DMS114 treated with DMSO at 0.1 percent for 48 hours (cell line): ENCODE measurements around the gene CNGB1.
"Not testable (repeated sequence)": the region's sequence is repeated elsewhere in the genome, so short reads cannot be mapped to it uniquely, and the experiment has no call there.

ENCODE experiments used
- DNase-seq: peaks from one replicate; lab custom pipeline; 2025; ENCODE audit not compliant: unreplicated experiment; lab: John Stamatoyannopoulos, UW

The CNGB1 gene

DNA sequence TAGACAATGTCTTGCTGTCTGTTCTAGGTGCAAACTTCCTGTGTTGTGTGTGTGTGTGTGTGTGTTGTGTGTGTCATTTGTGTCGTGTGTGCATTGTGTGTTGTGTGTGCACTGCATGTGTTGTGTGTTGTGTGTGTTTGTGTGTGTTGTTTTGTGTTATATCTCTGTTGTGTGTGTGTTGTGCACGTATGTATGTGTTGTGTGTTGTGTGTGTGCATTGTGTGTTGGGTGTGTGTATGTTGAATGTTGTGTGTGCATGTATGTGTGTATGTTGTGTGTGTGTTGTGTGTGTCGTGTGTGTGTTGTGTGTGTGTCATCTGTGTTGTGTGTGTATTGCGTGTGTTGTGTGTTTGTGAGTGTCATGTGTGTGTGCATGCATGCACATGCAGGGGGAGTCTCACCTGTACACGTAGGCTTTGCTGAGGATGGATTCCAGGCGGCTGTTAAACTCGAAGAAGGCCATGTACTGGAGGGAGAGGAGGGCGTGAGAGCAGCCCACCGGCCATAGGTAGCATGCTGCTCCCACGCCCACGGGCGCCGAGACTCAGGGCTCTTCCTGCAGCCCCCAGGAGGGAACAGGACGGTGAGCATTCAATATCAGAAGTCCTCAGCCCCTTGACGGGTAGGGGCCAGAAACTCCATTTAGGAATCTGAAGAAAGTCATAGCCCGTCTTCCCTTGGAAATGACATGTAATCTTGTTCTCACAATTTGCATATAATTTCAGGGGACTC is 58.2 kb downstream of the CNGB1 start:
- DNase-seq, result no peak

DNA sequence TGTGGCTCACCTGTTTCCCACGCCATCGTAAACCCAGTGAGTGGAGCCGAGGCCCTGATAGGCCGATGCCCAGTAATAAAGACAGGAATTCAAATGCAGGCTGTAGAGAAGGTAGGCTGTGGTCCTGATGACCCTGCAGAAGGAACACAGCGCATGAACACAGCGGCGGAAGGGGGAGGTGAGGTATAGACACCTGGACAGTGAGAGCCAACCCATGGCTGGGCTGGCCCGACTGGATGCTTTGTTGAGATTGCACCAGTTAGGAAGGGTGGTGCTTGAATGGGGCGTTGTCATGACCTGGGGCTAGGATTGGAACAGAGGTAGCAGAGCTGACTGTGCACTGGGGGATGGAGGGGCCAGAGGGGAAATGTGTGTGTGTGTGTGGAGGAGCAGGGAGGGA is 59.2 kb downstream of the CNGB1 start:
- DNase-seq, result no peak

DNA sequence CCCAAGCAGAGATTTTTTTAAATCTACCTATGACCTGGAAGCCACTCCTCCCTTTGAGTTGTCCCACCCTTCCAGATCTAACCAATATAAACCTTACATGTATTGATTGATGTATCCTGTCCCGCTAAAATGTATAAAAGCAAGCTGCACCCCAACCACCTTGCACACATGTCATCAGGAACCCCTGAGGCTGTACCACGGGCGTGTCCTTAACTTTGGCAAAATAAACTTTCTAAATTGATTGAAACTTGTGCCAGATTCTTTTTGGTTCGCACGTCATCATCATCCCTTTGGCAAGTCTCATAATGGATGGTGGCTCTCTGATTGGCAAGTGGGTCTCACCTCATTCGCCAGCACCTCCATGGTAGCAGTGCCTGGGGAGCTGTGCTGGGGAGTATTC is 60.2 kb downstream of the CNGB1 start:
- DNase-seq, result no peak

DNA sequence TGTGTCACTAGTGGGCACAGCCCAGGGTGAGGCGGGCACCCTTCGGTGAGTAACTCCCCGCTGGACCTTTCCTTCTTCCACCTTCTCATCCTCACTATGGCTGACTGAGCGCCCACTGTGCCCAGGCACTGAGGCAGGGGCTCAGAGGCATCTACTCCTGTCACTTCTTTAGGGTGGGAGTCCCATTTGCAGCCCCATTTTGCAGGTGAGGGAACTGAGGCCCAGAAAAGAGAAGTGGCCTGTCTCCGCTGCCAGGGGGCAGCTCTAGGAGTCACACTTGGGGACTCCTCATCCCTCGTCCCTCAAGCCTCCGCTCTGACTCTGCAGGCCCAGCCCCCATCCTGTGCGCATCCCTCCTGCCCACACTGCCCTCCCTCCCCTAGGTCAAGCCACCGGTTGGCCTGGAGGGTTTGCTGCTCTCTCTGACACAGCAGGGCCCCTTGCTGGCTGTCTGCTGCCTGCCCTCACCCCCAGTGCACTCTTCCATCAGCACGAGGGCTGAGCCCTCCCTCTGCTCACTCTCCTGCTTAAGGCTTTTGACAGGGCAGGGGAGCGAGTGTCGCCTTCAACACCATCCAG is 62.4 kb downstream of the CNGB1 start:
- no peak for DNase-seq

DNA sequence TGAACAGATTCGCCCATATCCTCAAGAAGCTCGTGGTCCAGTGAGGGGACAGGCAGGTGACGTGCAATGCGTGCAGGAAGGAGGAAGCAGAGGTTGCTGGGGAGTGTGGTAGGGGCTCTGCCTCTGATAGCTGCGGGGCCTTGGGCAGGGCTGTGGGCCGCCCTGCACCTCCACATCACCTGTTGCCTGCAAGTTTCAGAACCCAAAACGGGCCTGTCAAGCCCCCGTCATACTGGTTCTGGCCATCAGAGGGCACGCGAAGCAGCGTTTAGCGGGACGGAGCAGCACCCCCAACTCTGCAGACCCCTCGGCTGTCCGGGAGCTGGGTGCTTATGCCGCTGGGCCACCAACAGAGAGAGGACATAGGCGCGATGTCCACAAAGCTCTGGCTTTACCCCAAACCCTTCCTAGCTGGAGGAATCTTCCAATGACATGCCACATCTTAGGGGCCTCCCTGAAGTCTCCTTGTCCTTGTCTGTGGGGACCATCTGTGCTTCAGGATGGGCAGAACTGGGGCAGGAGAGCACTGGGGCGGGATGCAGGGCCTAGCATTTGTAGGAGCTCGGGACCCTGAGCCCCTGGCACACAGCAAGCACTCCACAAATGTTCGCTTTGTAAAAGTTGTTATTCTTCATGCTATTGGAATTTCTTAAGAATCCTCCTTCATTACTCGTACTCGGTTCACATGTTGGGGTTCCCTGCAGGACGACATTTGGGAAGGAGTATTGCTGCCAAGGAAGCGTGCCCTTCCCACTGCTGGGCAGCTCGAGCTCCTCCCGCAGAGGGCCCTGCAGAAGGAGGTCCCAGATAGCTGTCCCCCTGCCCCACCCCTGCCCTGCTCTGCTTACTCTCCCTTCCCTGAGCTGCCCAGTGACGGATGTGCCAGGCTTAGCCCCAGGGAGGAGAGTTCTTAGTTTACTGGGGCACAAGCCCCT is 64.3 kb downstream of the CNGB1 start:
- no peak for DNase-seq

DNA sequence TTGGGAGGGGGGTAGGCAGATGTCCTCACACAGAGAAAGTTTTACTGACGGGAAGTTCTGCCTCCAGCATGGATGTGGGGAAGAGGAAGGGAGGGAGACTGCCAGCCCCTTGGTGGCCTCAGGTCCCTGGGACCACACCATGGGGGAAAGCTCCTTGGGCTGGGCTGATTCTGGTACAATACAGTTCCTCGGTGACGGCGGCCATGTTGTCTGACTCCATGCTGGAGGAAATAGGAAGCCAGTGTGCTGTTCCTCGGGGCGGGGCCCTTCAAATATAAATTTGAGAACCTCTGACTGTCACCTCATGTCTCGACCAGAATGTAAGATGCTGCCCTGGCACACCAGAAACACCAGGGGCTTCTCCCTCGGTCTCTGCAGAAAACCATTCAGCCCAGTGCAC is 66.8 kb downstream of the CNGB1 start:
- no peak for DNase-seq

DNA sequence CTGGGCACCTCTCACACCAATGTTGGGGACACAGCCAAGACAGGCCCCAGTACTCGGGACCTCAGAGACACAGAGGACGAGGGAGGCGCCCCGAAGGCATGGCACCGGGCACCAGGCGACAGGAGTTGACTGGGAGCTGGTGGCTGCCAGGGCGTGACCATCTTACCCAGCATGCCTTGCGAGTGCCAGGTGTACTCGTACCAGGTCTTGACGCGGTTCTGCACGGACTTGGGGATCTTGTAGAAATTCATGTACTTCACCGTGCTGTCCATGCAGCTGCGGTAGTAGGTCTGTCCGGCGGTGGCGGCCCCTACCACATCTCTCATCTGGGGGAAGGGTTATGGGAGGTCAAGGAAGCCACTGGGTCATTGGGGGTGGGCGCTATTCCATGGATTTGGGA is 67.3 kb downstream of the CNGB1 start:
- no peak for DNase-seq

DNA sequence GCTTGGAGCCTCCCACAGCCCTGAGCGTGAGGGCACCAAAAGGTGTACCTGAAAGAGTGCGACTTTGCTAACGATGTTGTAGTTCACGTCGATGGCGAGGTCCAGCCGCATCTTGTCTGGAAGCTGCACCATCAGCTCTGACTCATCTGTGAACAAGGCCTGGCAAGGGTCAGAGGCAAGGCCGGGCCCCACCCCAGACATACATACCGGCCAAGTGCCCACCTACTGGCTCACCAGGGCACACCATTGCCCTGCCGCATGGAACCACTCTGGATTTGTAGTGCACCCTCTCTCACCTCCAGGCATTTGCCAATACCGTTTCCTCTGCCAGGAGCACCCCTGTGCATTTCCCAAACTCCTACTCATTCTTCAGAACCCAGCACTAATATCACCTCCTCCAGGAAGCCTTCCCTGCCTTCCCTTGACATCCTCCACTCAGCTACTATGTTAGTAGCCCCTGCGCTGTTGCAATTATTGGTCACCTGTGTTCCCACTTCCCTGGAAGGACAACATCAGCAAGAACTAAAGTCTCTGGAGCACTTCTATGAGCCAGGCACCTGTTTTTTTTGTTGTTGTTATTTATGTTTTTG is 69.4 kb downstream of the CNGB1 start:
- DNase-seq, result no peak

DNA sequence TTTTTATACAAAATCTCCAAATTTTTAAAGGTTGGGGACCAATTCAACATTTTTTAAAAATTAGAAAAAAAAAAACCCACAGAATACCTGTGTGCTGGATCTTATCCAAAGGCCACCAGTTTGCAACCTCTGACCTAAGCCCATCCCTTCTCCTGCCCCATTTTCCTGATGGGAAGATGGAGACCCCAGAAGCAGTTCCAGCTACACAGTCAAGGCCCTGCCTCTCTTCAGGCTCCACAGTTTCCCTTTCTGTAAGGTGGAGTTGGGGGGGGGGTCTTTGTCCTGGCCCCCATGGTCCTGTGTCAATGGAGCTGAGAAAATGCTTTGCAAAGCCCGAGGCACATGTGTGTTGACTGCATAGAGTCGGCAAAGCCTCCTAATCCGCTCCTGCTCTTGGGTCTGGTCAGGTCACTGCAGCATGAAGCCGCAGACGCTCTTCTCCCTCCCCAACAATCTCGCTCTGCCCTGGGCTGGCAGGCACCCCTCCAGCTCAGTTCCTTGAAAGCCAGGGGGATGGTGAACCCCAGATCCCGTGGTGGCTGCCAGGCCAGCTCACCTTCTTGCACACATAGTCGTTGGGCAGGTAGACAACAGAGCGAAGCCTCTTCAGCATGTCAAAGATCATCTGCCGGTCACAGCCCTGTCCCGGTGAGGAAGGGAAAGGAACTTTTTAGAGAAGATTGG is 70.0 kb downstream of the CNGB1 start:
- no peak for DNase-seq

DNA sequence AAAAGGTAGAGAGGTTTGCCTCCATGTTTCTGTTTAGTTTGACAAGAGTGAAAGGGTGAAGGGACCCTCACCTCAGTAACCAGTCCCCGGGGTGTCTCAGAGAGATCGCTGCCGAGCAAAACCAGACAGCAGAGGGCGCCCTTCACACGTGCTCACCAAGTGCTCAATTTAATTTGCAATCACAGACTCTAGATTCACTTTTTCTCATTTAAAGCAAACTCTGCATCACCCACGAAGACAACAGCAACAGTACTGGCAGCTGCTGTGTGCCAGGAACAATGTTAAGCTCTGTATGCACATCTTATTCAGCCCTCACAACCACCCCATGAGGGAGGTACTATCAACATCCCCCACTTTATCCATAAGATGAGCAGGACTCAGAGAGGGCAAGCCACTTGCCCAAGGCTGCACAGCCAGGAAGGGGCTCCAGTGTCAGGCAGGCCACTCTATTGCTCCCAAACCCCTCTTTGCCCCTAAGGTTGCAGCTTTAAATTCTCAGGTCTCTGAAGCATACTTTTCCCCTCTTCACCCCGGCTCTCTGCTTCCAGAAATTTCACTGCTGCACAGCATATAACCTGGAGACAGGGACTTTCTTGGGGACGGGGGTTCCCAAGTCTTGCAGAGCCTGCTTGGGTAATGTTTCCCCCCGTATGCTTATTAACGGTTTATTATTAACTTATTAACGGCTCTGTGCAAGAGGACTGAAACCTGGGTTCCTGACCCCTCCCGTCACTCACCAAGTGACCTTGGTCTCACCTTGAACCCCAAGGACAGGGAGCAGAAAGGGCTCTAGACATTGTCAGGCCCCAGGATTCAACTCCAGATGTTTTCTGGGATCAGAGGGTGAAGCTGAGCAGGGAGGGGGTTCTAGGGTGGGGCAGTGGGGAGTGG is 70.9 kb downstream of the CNGB1 start:
- peak; percentile 64 for DNase-seq

DNA sequence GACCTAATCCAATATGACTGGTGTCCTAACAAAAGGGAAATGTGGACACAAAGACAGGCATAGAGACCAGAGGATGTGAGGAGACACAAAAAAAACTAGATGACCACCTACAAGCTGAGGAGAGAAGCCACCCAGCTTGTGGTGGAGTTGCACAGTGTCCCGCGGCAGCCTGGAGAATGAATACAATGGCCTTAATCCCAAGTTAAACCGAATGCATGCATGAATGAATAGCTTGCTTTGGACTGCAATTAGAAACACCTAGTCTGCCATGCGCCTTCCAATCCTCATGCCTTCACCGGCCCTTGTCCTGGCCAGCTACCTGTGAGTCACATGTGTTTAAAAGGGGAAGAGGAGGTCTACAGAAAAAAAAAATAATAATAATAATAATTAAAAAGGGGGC is 72.0 kb downstream of the CNGB1 start:
- no peak for DNase-seq

DNA sequence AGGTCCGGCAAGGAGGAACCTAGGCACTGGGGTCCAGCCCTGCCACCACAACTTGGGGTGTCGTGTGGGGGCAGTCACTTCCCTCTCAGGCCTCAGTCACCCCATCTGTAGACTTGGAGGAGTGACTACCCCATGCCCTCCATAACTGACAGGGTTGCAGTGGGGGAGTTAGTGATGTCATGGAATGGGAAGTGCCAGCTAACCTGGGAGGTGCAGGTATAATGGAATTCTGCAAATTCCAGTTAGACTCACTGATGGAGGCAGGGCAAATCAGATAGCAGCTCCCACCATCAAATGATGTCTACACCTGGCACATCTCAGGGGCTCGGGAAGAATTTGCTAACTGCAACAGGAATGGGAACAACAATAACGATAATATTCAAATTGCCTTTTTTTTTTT is 72.9 kb downstream of the CNGB1 start:
- DNase-seq, result no peak

DNA sequence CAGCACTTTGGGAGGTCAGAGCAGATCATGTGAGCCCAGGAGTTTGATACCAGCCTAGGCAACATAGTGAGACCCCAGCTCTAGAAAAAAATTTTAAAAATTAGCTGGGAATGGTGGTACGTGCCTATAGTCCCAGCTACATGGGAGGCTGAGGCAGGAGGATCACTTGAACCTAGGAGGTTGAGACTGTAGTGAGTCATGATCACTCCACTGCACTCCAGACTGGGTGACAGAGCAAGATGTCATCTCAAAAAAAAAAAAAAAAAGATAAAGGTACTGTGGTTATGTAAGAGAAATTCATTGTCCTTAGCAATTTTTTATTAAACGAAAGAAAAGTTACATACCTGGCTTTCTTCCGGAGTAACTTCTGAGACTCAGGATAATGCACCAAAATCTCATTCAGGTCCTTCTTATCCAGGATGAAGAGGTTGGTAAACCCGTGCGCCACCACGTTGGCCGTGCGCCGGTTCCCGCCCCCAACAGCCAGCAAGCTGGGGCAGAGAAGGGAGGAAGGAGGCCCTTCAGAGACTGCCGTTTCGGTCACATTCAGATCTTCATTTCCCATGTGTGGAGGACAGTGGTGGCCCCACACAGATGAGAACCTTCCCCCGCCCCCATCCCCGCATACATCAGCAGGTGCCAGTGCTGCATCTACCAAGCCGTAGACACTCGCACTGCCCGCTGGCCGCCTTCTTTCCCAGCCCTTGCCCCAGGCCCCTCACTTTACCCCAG is 73.7 kb downstream of the CNGB1 start:
- no peak for DNase-seq

DNA sequence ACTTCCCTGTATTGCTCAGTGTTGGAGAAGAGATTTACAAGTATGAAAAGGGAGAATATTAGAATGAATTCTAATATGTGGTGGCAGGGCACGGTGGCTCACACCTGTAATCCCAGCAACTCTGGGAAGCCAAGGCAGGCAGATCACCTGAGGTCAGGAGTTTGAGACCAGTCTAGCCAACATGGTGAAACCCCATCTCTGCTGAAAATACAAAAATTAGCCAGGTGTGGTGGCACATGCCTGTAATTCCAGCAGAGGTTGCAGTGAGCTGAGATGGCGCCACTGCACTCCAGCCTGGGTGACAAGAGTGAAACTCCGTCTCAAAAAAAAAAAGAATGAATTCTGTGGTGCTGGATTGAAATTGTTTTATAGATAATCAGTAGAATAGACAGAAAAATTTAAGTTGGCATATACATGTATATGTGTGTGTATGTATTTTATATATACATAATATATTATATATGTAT is 75.8 kb downstream of the CNGB1 start:
- DNase-seq, result not testable (repeated sequence)

DNA sequence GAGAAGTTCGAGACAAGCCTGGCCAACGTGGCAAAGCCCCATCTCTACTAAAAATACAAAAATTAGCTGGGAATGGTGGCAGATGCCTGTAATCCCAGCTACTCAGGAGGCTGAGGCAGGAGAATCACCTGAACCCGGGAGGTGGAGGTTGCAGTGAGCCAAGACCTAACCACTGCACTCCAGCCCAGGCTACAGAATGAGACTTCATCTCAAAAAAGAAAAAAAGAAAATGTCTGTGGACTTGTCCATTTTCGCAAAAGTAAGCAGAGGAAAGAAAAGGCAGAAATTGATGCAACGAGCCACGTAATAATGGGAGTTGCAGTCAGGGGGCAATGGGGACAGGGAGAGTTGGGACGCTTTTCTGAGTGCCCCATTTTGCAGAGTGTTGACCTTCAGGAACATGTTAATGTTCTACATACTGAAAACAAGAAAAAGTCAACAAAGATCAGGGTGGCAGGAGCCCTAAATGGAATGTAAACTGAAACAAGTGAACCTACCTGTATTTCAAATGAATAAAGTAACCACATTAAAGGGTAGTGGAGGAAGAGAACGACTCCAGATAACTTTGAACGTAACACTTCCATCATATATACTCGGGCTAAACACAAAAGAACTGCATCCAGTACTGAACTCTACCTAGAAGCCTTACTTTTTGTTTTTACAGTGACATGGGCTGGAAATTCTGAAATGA is 76.4 kb downstream of the CNGB1 start:
- no peak for DNase-seq

DNA sequence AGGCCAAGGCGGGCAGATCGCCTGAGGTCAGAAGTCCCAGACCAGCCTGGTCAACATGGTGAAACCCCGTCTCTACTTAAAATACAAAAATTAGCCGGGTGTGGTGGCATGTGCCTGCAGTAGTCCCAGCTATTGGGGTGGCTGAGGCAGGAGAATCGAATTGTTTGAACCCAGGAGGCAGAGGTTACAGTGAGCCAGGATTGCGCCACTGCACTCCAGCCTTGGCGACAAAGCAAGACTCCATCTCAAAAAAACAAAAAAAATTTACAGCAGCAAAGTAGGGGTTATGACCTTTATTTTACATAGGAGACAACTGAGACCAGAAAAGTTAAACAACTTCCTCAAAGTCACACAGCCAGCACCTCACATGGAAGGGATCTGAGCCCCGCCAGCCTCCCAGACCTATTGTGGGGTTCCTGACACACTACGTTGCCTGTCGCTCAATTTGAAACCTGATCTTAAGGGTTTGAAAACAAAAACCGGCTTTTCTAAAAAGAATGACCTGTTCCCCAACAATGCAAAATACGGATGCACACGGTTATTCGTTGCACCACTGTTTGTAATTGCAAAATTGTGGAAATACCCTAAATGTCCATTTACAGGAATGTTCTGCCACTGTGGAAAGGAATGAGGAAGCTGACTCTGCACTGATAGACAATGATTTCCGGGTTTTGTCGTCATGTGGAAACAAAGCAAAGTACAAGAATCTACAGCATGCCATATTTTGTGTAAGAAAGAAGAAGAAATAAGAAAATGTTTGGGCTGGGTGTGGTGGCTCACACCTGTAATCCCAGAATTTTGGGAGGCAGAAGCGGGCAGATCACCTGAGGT is 77.2 kb downstream of the CNGB1 start:
- DNase-seq, result no peak

DNA sequence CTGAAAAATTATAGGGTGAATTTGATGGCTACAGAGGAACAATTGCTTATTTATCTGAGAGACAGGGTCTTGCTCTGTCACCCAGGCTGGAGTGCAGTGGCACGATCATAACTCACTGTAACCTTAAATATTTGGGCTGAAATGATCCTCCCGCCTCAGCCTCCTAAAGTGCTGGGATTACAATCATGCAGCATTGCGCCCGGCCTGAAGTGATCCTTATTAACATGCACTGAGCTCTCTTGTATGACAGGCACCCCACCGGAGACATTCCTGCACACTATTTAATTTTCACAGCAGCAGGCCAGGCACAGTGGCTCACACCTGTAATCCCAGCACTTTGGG is 77.7 kb downstream of the CNGB1 start:
- DNase-seq, result no peak
